K562 (cell line): ENCODE data around the gene SPRED2. TPM values are rescaled to one million over a fixed set of nuclear protein-coding genes. Genes with fewer than 3 reads are reported as not detected.
A peak's percentile ranks its signal among the peaks of the same experiment; 100 is the strongest.

Experiments used
- ATAC-seq: fragments of 200-7000 bp; cut with Tn5 transposase; 3 replicates; pipeline ENCODE4 v1.9.1; 2020; ENCODE audit warnings: moderate library complexity
- BruUV-seq: library from RNA; stranded (reverse); fragments of 400-500 nt; replicated peaks from 2 replicates; lab custom pipeline; 2021; lab: Mats Ljungman, UMichigan
- CTCF ChIA-PET: fragments of 300-600 bp; formaldehyde crosslinking; extraction: SDS; loops from one replicate; lab custom pipeline; 2021; ENCODE audit warnings: low intra/inter-chr PET ratio; lab: Yijun Ruan, JAX
- POLR2A ChIA-PET: fragments of 300-600, 350-650 bp; sonication (Branson Sonifier 250); formaldehyde crosslinking; extraction: SDS; loops from one replicate; lab custom pipeline; 2021; ENCODE audit warnings: antibody characterized with exemption, inconsistent platforms; lab: Yijun Ruan, JAX
- DNase-seq, 4 experiments: peaks; one replicate each; pipeline versions ENCODE4 v3.0.0 to v3.0.0-alpha.2; 2011 to 2018; ENCODE audit warnings: low spot score in 3 of 4, mixed read lengths in 3 of 4; ENCODE audit errors: extremely low read depth in 1 of 4
- FAIRE-seq: peaks from 2 replicates; lab custom pipeline; 2011; peaks lifted over from hg19 to GRCh38; lab: Jason Lieb, UNC
- H2AFZ ChIP-seq: 2 replicates; pipeline ENCODE4 v1.6.0; 2011; ENCODE audit warnings: low read depth, low read length, control low read depth, inconsistent platforms
- H3K27ac ChIP-seq: fragments of 200-600 bp; 3 replicates; pipeline ENCODE4 v1.8.0; 2011; ENCODE audit warnings: low read depth, mild to moderate bottlenecking, control low read depth, inconsistent platforms, low read length, moderate library complexity, mixed read lengths; ENCODE audit errors: extremely low read depth
- H3K27me3 ChIP-seq, 2 experiments: fragments of 300-600 bp in 1 of 2; 2 replicates in 1 of 2; 3 replicates in 1 of 2; pipeline versions ENCODE4 v1.6.0 to v1.8.0; 2011; ENCODE audit warnings: inconsistent platforms in 2 of 2, low read length in 2 of 2, mild to moderate bottlenecking in 1 of 2, mixed read lengths in 1 of 2, moderate library complexity in 1 of 2; ENCODE audit not compliant: control insufficient read depth in 2 of 2, insufficient read depth in 2 of 2
- H3K36me3 ChIP-seq: fragments of 300-600 bp; 3 replicates; pipeline ENCODE4 v1.8.0; 2011; ENCODE audit warnings: mild to moderate bottlenecking, low read length, inconsistent platforms; ENCODE audit not compliant: control insufficient read depth, insufficient read depth
- H3K4me1 ChIP-seq, 2 experiments: fragments of 200-600 bp in 1 of 2; replicated peaks in 1 of 2; 2 replicates in 1 of 2; 3 replicates in 1 of 2; pipeline versions ENCODE4 v1.5.1 to v1.8.0; 2011; ENCODE audit warnings: inconsistent platforms in 2 of 2, low read length in 2 of 2, mild to moderate bottlenecking in 1 of 2, mixed read lengths in 1 of 2, moderate library complexity in 1 of 2; ENCODE audit not compliant: control insufficient read depth in 2 of 2, insufficient read depth in 2 of 2
- H3K4me2 ChIP-seq: 2 replicates; pipeline ENCODE4 v1.6.1; 2011; ENCODE audit warnings: low read length, control low read depth, inconsistent platforms, mixed read lengths; ENCODE audit not compliant: insufficient read depth
- H3K4me3 ChIP-seq: fragments of 200-600 bp; sonication (generic), shearing (Covaris generic); 2 replicates; pipeline ENCODE4 v1.5.1; 2016; ENCODE audit warnings: control low read depth, inconsistent platforms
- H3K79me2 ChIP-seq: fragments of 200-600 bp; 3 replicates; pipeline ENCODE4 v1.8.0; 2011; ENCODE audit warnings: low read length, inconsistent platforms; ENCODE audit not compliant: control insufficient read depth, insufficient read depth
- H3K9ac ChIP-seq, 2 experiments: 2 replicates each; pipeline versions ENCODE4 v1.6.0 to v1.6.1; 2011; ENCODE audit warnings: low read depth in 2 of 2, low read length in 2 of 2, control low read depth in 1 of 2, inconsistent platforms in 1 of 2, mild to moderate bottlenecking in 1 of 2, mixed read lengths in 1 of 2; ENCODE audit not compliant: insufficient read depth in 1 of 2
- H3K9me1 ChIP-seq: one replicate; pipeline ENCODE4 v1.6.0; 2011; ENCODE audit warnings: inconsistent platforms, mild to moderate bottlenecking, low read length, moderate library complexity; ENCODE audit not compliant: control insufficient read depth, insufficient read depth
- H3K9me3 ChIP-seq: replicated peaks from 2 replicates; pipeline ENCODE4 v1.5.1; 2011; ENCODE audit warnings: low read depth, low read length, inconsistent platforms; ENCODE audit not compliant: control insufficient read depth, insufficient read depth
- H4K20me1 ChIP-seq: replicated peaks from 2 replicates; pipeline ENCODE4 v1.6.1; 2011; ENCODE audit warnings: low read length, inconsistent platforms, mixed read lengths; ENCODE audit not compliant: control insufficient read depth, insufficient read depth
- BACH1 ChIP-seq: fragments of 200-800 bp; sonication (Bioruptor generic); IDR thresholded peaks from 2 replicates; pipeline ENCODE4 v1.6.1; 2016; ENCODE audit warnings: missing genetic modification characterization, missing compliant biosample characterization
- ELF2 ChIP-seq: fragments of 250-450 bp; sonication (Bioruptor Pico); IDR thresholded peaks from 2 replicates; pipeline ENCODE4 v1.5.0; 2021; ENCODE audit warnings: mild to moderate bottlenecking
- POLR2B ChIP-seq: fragments of 450-650 bp; IDR thresholded peaks from 2 replicates; pipeline ENCODE4 v1.6.1; 2018; ENCODE audit warnings: low read depth; ENCODE audit not compliant: partially characterized antibody
- RBM15 ChIP-seq: fragments of 200-400 bp; formaldehyde crosslinking; IDR thresholded peaks from 2 replicates; pipeline ENCODE4 v1.6.1; 2018; ENCODE audit warnings: mild to moderate bottlenecking, low read length, moderate library complexity; ENCODE audit not compliant: insufficient read depth
- RBM22 ChIP-seq: fragments of 200-400 bp; formaldehyde crosslinking; IDR thresholded peaks from 2 replicates; pipeline ENCODE4 v1.6.1; 2018; ENCODE audit warnings: low read length, low read depth; ENCODE audit not compliant: poor library complexity, severe bottlenecking
- SMC3 ChIP-seq: conservative IDR thresholded peaks from 2 replicates; pipeline ENCODE4 v1.6.1; 2011; ENCODE audit warnings: low read depth, low read length, improper control_type of control experiment; ENCODE audit not compliant: insufficient read depth
- TBP ChIP-seq: optimal IDR thresholded peaks from 2 replicates; pipeline ENCODE3; 2011; ENCODE audit warnings: low read depth, low read length, improper control_type of control experiment
- THRAP3 ChIP-seq: fragments of 450-650 bp; IDR thresholded peaks from 2 replicates; pipeline ENCODE4 v1.6.1; 2016; ENCODE audit warnings: mild to moderate bottlenecking, inconsistent platforms, borderline replicate concordance
- ZNF174 ChIP-seq: fragments of 250-450 bp; sonication (Bioruptor Pico); IDR thresholded peaks from 2 replicates; pipeline ENCODE4 v1.4.0; 2020; ENCODE audit warnings: mild to moderate bottlenecking
- WGBS: fragments of 100-300 bp; shearing (Covaris generic); methylation state at CpG from one replicate; pipeline ENCODE4 v1.1.6; 2016; ENCODE audit warnings: low coverage, mixed read lengths; ENCODE audit not compliant: insufficient coverage; ENCODE audit errors: missing lambda C conversion rate; 5-methylcytosine and 5-hydroxymethylcytosine counted together
- in situ Hi-C: fragments of 300-500 bp; cut with MboI; formaldehyde crosslinking; loops from 4 replicates; pipeline ENCODE4 v1.15.0; 2018; ENCODE audit warnings: inconsistent platforms, mixed read lengths
- intact Hi-C: fragments of 100-400 bp; cut with micrococcal nuclease; formaldehyde crosslinking; loops from 2 replicates; pipeline ENCODE4 v1.14.2; 2022
- polyA plus RNA-seq, 8 experiments: library from polyadenylated mRNA; depleted of rRNA in 4 of 8; stranded (reverse) in 5 of 8; unstranded in 3 of 8; fragments of >200 nt; fragmentation: Nextera tagmentation in 2 of 8; fragmentation: Illumina TruSeq in 1 of 8; extraction: Ambion mirVana in 2 of 8; extraction: Trizol in 1 of 8; gene quantifications; 2 replicates each; pipeline versions ENCODE4 v1.2.1 to v1.2.3, GENCODE V29; 2011 to 2014; ENCODE audit warnings: inconsistent platforms in 1 of 8, missing spikeins in 1 of 8
- total RNA-seq, 7 experiments: library from RNA; depleted of rRNA in 6 of 7; stranded (reverse); fragments of >200 nt in 6 of 7; fragmentation: Illumina TruSeq in 2 of 7; extraction: Trizol in 2 of 7; gene quantifications; 2 replicates each; pipeline versions ENCODE4 v1.2.1 to v1.2.3, GENCODE V29; 2011 to 2021; ENCODE audit warnings: low replicate concordance in 1 of 7
- TF ChIP-seq, protein P1 (sequence below): sonication (generic); formaldehyde crosslinking; IDR thresholded peaks from 2 replicates; pipeline ENCODE4 v1.8.0; 2023; ENCODE audit warnings: missing genetic modification reagents, mild to moderate bottlenecking, borderline replicate concordance
- TF ChIP-seq, protein P2 (sequence below): IDR thresholded peaks from 3 replicates; pipeline ENCODE4 v1.6.1; 2011; ENCODE audit warnings: borderline replicate concordance, mild to moderate bottlenecking, moderate library complexity; ENCODE audit not compliant: insufficient read length; ENCODE audit errors: extremely low read depth

Gene SPRED2
- total and polyA plus RNA-seq, 9 of the 15 experiments (the other 6 are each of a cell fraction or from before 2014, with no cell fraction given), result 4.6 to 50.8 (median 14.1) TPM

GRCh38 chr2:65263262-65263661 is 169.1 kb downstream of the SPRED2 start:
- Histone ChIP-seq H3K9me1 (no peaks in the 10 kb centered on the region), H3K4me2 (no peak overlapping the region), H3K27ac (no peak overlapping the region), H3K36me3 (peaks cover 83% of the 10 kb centered on the region), H3K79me2 (peaks cover 24% of the 10 kb centered on the region; the same call in 1 of the 3 replicates), H2AFZ (no peak overlapping the region), H3K9ac (no peak overlapping the region), H3K9me3 (no peaks in the 10 kb centered on the region), H3K4me1 (no peaks in the 10 kb centered on the region; a peak in 1 of 5 replicates), H3K4me3 (no peak overlapping the region), H3K27me3 (no peaks in the 10 kb centered on the region), H4K20me1 (no peaks in the 10 kb centered on the region; the same call in 1 of the 2 replicates)
- CTCF ChIA-PET, result no interaction called here
- WGBS, result 100% methylated on average over 1 of the region's 1 CpG
- DNase-seq, result peak in 1 of 4 experiments; percentile 1
- POLR2A ChIA-PET, result interaction anchor here (0.6 kb wide), 1 partner anchor 26 kb away, joined by 4 read pairs; no protein-coding TSS in a partner anchor
- no peak for ATAC-seq
- BruUV-seq, result no TSS peak
- FAIRE-seq, result no peak
- in situ Hi-C loops, result loop anchor here (5.0 kb wide), 1 partner anchor 284 kb away; no protein-coding TSS in a partner anchor
- intact Hi-C loops, result no loop called here
- TF ChIP-seq ZNF174 (CRISPR knock-in tag) (no peak), POLR2B (no peak), THRAP3 (no peak), TBP (no peak), RBM22 (no peak), SMC3 (no peak), RBM15 (no peak), ELF2 (CRISPR knock-in tag) (no peak), BACH1 (no peak)
- TF ChIP-seq, protein P1, sequence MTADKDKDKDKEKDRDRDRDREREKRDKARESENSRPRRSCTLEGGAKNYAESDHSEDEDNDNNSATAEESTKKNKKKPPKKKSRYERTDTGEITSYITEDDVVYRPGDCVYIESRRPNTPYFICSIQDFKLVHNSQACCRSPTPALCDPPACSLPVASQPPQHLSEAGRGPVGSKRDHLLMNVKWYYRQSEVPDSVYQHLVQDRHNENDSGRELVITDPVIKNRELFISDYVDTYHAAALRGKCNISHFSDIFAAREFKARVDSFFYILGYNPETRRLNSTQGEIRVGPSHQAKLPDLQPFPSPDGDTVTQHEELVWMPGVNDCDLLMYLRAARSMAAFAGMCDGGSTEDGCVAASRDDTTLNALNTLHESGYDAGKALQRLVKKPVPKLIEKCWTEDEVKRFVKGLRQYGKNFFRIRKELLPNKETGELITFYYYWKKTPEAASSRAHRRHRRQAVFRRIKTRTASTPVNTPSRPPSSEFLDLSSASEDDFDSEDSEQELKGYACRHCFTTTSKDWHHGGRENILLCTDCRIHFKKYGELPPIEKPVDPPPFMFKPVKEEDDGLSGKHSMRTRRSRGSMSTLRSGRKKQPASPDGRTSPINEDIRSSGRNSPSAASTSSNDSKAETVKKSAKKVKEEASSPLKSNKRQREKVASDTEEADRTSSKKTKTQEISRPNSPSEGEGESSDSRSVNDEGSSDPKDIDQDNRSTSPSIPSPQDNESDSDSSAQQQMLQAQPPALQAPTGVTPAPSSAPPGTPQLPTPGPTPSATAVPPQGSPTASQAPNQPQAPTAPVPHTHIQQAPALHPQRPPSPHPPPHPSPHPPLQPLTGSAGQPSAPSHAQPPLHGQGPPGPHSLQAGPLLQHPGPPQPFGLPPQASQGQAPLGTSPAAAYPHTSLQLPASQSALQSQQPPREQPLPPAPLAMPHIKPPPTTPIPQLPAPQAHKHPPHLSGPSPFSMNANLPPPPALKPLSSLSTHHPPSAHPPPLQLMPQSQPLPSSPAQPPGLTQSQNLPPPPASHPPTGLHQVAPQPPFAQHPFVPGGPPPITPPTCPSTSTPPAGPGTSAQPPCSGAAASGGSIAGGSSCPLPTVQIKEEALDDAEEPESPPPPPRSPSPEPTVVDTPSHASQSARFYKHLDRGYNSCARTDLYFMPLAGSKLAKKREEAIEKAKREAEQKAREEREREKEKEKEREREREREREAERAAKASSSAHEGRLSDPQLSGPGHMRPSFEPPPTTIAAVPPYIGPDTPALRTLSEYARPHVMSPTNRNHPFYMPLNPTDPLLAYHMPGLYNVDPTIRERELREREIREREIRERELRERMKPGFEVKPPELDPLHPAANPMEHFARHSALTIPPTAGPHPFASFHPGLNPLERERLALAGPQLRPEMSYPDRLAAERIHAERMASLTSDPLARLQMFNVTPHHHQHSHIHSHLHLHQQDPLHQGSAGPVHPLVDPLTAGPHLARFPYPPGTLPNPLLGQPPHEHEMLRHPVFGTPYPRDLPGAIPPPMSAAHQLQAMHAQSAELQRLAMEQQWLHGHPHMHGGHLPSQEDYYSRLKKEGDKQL (CRISPR knock-in tag), result no peak
- TF ChIP-seq, protein P2, sequence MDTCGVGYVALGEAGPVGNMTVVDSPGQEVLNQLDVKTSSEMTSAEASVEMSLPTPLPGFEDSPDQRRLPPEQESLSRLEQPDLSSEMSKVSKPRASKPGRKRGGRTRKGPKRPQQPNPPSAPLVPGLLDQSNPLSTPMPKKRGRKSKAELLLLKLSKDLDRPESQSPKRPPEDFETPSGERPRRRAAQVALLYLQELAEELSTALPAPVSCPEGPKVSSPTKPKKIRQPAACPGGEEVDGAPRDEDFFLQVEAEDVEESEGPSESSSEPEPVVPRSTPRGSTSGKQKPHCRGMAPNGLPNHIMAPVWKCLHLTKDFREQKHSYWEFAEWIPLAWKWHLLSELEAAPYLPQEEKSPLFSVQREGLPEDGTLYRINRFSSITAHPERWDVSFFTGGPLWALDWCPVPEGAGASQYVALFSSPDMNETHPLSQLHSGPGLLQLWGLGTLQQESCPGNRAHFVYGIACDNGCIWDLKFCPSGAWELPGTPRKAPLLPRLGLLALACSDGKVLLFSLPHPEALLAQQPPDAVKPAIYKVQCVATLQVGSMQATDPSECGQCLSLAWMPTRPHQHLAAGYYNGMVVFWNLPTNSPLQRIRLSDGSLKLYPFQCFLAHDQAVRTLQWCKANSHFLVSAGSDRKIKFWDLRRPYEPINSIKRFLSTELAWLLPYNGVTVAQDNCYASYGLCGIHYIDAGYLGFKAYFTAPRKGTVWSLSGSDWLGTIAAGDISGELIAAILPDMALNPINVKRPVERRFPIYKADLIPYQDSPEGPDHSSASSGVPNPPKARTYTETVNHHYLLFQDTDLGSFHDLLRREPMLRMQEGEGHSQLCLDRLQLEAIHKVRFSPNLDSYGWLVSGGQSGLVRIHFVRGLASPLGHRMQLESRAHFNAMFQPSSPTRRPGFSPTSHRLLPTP, result no peak
